Measurements from ENCODE around the gene PCSK5.
"Not testable (repeated sequence)": the region's sequence is repeated elsewhere in the genome, so short reads cannot be mapped to it uniquely, and the experiment has no call there.

Gene PCSK5

GRCh38 chr9:76289703-76290102 lies 399.2 kb downstream of the PCSK5 start:
- DNase-seq = no peak

- no peak for DNase-seq
Measured at GRCh38 chr9:76290555-76290954, 400.1 kb downstream of the PCSK5 start.

- DNase-seq = no peak
Measured at GRCh38 chr9:76292246-76292645, 401.8 kb downstream of the PCSK5 start.

GRCh38 chr9:76292658-76293057 lies 402.2 kb downstream of the PCSK5 start:
- DNase-seq = no peak

GRCh38 chr9:76294301-76294700 lies 403.8 kb downstream of the PCSK5 start:
- DNase-seq = no peak

GRCh38 chr9:76296561-76297310 lies 406.3 kb downstream of the PCSK5 start:
- no peak for DNase-seq

GRCh38 chr9:76297721-76298239 lies 407.3 kb downstream of the PCSK5 start:
- DNase-seq = no peak

- no peak for DNase-seq
Measured at GRCh38 chr9:76298521-76299144, 408.2 kb downstream of the PCSK5 start.

GRCh38 chr9:76302543-76302942 lies 412.1 kb downstream of the PCSK5 start:
- no peak for DNase-seq

- DNase-seq = peak; percentile 45
Measured at GRCh38 chr9:76302947-76303550, 412.6 kb downstream of the PCSK5 start.

GRCh38 chr9:76307047-76307446 lies 416.6 kb downstream of the PCSK5 start:
- not testable (repeated sequence) for DNase-seq

- no peak for DNase-seq
Measured at GRCh38 chr9:76310577-76310976, 420.1 kb downstream of the PCSK5 start.

- DNase-seq = no peak
Measured at GRCh38 chr9:76310991-76311390, 420.5 kb downstream of the PCSK5 start.

- no peak for DNase-seq
Measured at GRCh38 chr9:76311537-76311936, 421.1 kb downstream of the PCSK5 start.

- DNase-seq = no peak
Measured at GRCh38 chr9:76313771-76314170, 423.3 kb downstream of the PCSK5 start.

- no peak for DNase-seq
Measured at GRCh38 chr9:76314321-76314720, 423.8 kb downstream of the PCSK5 start.

GRCh38 chr9:76316069-76316468 lies 425.6 kb downstream of the PCSK5 start:
- no peak for DNase-seq

- not testable (repeated sequence) for DNase-seq
Measured at GRCh38 chr9:76319466-76319865, 429.0 kb downstream of the PCSK5 start.

GRCh38 chr9:76321195-76321828 lies 430.8 kb downstream of the PCSK5 start:
- no peak for DNase-seq

- DNase-seq = no peak
Measured at GRCh38 chr9:76322810-76323209, 432.3 kb downstream of the PCSK5 start.

- no peak for DNase-seq
Measured at GRCh38 chr9:76323490-76323889, 433.0 kb downstream of the PCSK5 start.

GRCh38 chr9:76324030-76324429 lies 433.6 kb downstream of the PCSK5 start:
- not testable (repeated sequence) for DNase-seq

GRCh38 chr9:76330034-76330433 lies 439.6 kb downstream of the PCSK5 start:
- DNase-seq = no peak
